Fibroblast of pulmonary artery (primary cell): ENCODE measurements around the gene AZU1.

Experiments
- DNase-seq: peaks from one replicate; pipeline ENCODE4 v3.0.0-alpha.2; 2010; ENCODE audit warnings: low read depth
- H3K4me3 ChIP-seq: replicated peaks from 2 replicates; pipeline ENCODE4 v1.5.1; 2011; ENCODE audit warnings: low read depth, mild to moderate bottlenecking, control low read depth, low read length, moderate library complexity
- TF ChIP-seq, protein P1 (sequence below): IDR thresholded peaks from 2 replicates; pipeline ENCODE4 v1.5.1; 2011; ENCODE audit warnings: mild to moderate bottlenecking, control low read depth, low read length, inconsistent platforms; ENCODE audit errors: missing control alignments

AZU1 gene

DNA sequence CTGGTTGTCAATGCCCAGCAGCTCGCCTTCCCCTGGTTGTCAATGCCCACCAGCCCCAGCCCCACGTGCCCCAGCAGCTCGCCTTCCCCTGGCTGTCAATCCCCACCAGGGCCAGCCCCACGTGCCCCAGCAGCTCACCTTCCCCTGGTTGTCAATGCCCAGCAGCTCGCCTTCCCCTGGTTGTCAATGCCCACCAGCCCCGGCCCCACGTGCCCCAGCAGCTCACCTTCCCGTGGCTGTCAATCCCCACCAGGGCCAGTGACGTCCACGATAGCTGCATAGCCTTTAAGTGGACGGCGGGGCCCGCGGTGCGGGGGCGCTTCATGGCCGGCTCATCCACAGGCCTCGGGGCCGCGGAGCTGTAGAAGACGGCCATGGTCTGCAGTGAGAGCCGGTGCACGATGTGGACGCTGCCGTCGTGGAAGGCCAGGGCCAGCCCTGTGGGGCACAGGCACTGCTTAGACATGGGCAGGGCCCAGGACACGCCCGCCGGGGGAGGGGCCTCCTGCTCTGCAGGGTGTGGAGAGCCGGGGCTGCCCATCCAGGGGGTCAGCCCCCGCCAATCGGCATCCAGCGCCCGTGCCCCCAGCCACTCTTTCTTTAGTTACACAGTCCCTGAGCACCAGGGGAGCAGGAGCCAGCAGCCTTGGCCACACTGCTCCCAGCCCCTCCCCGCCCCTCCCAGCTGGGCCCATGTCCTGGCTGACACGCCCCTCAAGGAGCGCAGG lies 52.2 kb downstream of the AZU1 start:
- no peak overlapping the region for H3K4me3 ChIP-seq
- TF ChIP-seq, protein P1, sequence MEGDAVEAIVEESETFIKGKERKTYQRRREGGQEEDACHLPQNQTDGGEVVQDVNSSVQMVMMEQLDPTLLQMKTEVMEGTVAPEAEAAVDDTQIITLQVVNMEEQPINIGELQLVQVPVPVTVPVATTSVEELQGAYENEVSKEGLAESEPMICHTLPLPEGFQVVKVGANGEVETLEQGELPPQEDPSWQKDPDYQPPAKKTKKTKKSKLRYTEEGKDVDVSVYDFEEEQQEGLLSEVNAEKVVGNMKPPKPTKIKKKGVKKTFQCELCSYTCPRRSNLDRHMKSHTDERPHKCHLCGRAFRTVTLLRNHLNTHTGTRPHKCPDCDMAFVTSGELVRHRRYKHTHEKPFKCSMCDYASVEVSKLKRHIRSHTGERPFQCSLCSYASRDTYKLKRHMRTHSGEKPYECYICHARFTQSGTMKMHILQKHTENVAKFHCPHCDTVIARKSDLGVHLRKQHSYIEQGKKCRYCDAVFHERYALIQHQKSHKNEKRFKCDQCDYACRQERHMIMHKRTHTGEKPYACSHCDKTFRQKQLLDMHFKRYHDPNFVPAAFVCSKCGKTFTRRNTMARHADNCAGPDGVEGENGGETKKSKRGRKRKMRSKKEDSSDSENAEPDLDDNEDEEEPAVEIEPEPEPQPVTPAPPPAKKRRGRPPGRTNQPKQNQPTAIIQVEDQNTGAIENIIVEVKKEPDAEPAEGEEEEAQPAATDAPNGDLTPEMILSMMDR, result no peak
- DNase-seq, result no peak
